ENCODE measurements around the gene AP1S1. TPM values are rescaled to one million over a fixed set of nuclear protein-coding genes. Genes with fewer than 3 reads are reported as not detected.
A peak's percentile ranks its signal among the peaks of the same experiment; 100 is the strongest.

AP1S1 gene
- total RNA-seq, 2 donors from 2014 or later, result 11.9 to 33.0 TPM

DNA sequence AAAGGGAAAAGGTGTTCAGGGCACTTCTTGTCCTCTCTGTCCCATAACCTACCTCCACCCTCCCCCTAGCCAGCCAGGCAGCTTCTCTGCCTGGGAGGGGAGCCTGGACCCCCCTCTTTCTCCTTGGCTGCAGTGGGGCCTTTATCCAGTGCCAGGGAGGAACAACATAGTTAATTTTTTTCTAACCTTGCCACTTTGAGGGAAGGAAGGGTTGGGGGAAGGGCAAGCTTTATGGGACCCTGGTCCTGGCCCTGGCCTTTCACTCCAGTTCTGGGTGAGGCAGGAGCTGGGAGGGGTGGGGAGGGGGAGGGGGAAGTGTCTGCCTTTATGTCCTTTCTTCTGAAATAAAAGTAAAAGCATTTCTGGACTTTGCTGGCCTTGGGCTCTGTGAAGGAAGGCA lies 6.6 kb downstream of the AP1S1 start:
- TF ChIP-seq, protein P1, sequence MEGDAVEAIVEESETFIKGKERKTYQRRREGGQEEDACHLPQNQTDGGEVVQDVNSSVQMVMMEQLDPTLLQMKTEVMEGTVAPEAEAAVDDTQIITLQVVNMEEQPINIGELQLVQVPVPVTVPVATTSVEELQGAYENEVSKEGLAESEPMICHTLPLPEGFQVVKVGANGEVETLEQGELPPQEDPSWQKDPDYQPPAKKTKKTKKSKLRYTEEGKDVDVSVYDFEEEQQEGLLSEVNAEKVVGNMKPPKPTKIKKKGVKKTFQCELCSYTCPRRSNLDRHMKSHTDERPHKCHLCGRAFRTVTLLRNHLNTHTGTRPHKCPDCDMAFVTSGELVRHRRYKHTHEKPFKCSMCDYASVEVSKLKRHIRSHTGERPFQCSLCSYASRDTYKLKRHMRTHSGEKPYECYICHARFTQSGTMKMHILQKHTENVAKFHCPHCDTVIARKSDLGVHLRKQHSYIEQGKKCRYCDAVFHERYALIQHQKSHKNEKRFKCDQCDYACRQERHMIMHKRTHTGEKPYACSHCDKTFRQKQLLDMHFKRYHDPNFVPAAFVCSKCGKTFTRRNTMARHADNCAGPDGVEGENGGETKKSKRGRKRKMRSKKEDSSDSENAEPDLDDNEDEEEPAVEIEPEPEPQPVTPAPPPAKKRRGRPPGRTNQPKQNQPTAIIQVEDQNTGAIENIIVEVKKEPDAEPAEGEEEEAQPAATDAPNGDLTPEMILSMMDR (IDR thresholded peaks at IDR 0.05), result no peak
- Histone ChIP-seq H3K27ac (no peak overlapping the region), H3K27me3 (replicated peaks; ENCODE audit: insufficient read depth) (peaks cover 10% of the 10 kb centered on the region), H3K9me3 (no peaks in the 10 kb centered on the region), H3K36me3 (peaks cover 22% of the 10 kb centered on the region), H3K4me1 (ENCODE audit: control insufficient read depth in 1 of 2, low read depth in 2 of 2) (peaks cover 25 to 34% of the 10 kb centered on the region in 2 donors), H3K4me3 (no peak overlapping the region)
- ATAC-seq (ENCODE audit: insufficient number of reproducible peaks, low FRiP score, low read depth) (no peak), DNase-seq (ENCODE audit: low spot score) (no peak)

DNA sequence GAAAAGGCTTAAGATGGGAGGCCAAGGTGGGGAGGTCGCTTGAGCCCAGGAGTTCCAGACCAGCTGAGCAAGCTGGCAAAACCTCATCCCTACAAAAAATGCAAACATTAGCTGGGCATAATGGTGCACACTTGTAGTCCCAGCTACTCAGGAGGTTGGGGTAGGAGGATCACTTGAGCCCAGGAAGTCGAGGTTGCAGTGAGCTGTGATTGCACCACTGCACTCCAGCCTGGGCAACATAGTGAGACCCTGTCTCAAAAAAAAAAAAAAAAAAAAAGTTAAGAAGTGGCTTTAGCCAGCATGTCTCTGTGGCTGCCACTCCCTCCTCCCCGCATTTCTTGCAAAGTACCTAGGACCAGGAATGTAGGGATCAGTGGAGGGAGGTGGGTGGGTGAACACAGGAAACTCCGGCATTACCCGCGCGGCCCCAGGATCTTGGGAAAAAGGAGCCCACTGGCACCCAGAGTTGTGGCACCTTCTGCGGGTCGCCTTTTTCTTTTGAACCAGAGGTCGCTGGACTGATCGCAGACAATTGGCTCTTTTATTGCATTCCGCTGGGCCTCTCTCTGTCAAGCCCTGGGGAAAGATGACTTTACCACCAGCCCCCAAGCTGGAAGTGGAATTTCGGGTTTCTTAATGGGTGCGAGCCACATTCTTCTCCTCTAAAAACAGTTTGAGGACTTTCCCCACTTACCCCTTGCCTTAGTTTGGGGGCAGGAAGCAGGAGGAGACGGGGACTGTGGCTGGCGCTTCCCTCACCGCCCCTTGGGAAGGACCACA lies 7.6 kb downstream of the AP1S1 start:
- H3K4me1 ChIP-seq (ENCODE audit: control insufficient read depth in 1 of 2, low read depth in 2 of 2), result peaks cover 26 to 35% of the 10 kb centered on the region in 2 donors
- peaks cover 22% of the 10 kb centered on the region for H3K36me3 ChIP-seq
- peaks cover 10% of the 10 kb centered on the region for H3K27me3 ChIP-seq (replicated peaks; ENCODE audit: insufficient read depth)
- TF ChIP-seq, protein P1 (IDR thresholded peaks at IDR 0.05), result no peak
- no peak overlapping the region for H3K27ac ChIP-seq
- ATAC-seq (ENCODE audit: insufficient number of reproducible peaks, low FRiP score, low read depth) (no peak), DNase-seq (ENCODE audit: low spot score) (no peak)
- no peaks in the 10 kb centered on the region for H3K9me3 ChIP-seq
- H3K4me3 ChIP-seq, result no peak overlapping the region

DNA sequence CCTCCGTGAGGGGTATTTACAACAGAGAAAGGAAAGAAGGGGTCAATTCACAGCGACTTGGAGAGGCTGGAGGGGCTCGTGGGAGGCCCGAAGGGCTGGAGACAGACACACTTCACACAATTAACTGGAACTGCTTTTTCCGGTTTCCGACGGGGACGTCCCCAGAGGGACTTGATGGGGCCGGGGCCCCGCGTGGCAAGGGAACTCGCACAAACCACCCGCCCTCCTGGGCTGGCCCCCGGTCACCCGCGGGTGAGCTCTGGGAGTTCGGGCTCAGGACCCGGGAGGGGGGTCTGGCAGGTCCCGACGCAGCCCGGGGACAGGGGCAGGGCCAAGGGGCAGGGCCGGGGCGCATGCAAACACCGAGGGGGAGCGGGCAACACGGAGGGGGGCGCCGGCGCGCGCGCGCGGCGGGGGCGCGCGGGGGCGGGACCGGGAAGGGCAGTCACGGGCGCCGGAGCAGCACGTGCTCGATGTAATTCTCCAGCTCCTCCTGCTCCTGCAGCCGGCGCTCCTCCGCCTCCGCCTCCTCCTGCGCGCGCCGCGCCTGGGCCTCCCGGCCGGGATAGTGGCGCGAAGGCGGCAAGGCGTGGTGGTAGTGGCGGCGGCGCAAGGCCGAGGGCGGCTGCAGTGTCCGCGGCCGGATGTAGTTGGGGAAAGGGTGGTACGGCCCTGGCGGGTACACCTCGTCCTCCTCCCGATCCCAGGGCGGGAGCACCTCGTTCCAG lies 8.4 kb downstream of the AP1S1 start:
- Histone ChIP-seq H3K27ac (no peak overlapping the region), H3K36me3 (peaks cover 22% of the 10 kb centered on the region), H3K4me1 (ENCODE audit: control insufficient read depth in 1 of 2, low read depth in 2 of 2) (peaks cover 26 to 35% of the 10 kb centered on the region in 2 donors), H3K9me3 (no peaks in the 10 kb centered on the region), H3K27me3 (replicated peaks; ENCODE audit: insufficient read depth) (peaks cover 10% of the 10 kb centered on the region), H3K4me3 (peak overlapping the region; percentile 63)
- TF ChIP-seq, protein P1 (IDR thresholded peaks at IDR 0.05), result no peak
- DNase-seq (ENCODE audit: low spot score), result no peak
- ATAC-seq (ENCODE audit: insufficient number of reproducible peaks, low FRiP score, low read depth), result no peak

DNA sequence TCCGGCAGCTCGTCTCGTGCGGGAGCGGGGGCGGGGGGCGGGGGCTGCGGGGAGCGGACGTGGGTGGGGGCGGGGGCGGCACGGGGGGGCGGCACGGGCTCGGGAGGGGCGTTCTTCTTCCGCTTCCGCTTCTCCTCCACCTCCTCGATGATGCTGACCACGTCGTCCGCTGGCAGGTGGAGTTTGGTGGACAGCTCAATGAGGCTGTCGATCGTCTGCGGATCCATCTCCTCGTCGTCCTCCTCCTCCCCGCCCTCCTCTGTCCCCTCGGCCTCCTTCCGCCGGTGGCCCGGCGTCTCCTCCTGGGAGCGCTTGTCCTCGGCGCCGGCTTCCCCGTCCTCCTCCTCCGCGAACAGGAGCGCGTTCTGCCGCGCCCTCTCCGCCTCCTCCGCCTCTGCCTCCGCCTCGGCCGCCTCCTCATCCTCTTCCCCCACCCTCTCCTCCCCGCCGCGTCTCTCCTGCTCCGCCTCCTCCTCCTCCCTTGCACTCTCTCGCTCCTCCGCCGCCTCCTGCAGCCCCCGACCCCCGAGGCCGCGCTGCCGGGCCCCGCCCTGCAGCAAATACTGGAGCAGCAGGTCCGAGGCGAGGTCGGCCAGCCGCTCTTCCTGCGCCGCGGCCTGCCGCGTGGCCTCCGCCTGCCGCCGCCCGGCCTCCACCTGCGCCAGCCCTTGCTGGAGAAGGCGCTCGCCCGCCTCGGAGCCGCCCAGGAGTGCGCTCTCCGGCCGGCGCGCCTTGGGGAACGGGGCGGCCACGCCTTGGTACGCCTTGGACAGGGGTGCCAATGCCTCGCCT lies 9.2 kb downstream of the AP1S1 start:
- no peak for ATAC-seq (ENCODE audit: insufficient number of reproducible peaks, low FRiP score, low read depth)
- Histone ChIP-seq H3K4me3 (peak overlapping the region; percentile 63), H3K4me1 (ENCODE audit: control insufficient read depth in 1 of 2, low read depth in 2 of 2) (peaks cover 26 to 35% of the 10 kb centered on the region in 2 donors), H3K9me3 (no peaks in the 10 kb centered on the region), H3K36me3 (peaks cover 15% of the 10 kb centered on the region), H3K27me3 (replicated peaks; ENCODE audit: insufficient read depth) (peaks cover 16% of the 10 kb centered on the region), H3K27ac (no peak overlapping the region)
- TF ChIP-seq, protein P1 (IDR thresholded peaks at IDR 0.05), result no peak
- no peak for DNase-seq (ENCODE audit: low spot score)
